ENCODE measurements around the gene REEP3.

GRCh38 chr10:63498665-63499064 lies 22.5 kb upstream of the REEP3 start:
- no peak for TF ChIP-seq GATA3 (IDR thresholded peaks at IDR 0.05; ENCODE audit: low read depth, low read length)
- no peak for TF ChIP-seq GATA2 (IDR thresholded peaks at IDR 0.05; ENCODE audit: low read depth, low read length)

Data from SH-SY5Y (cell line).